ENCODE measurements around the gene ATXN3L. TPM values are rescaled to one million over a fixed set of nuclear protein-coding genes. Genes with fewer than 3 reads are reported as not detected.
"Not testable (repeated sequence)": the region's sequence is repeated elsewhere in the genome, so short reads cannot be mapped to it uniquely, and the experiment has no call there.

ATXN3L gene
- polyA plus RNA-seq, 1 donor from 2014 or later: not detected

- no peaks in the 10 kb centered on the region for H3K79me2 ChIP-seq (replicated peaks; ENCODE audit: insufficient read depth, low read length)
- TF ChIP-seq MXI1 (conservative IDR thresholded peaks at IDR 0.05; ENCODE audit: poor library complexity, severe bottlenecking) (no peak), POLR2AphosphoS5 (IDR thresholded peaks at IDR 0.05) (no peak), RAD21 (conservative IDR thresholded peaks at IDR 0.05) (no peak), EP300 (conservative IDR thresholded peaks at IDR 0.05; ENCODE audit: poor library complexity, severe bottlenecking) (no peak), REST (IDR thresholded peaks at IDR 0.05; ENCODE audit: borderline replicate concordance) (no peak)
- H4K20me1 ChIP-seq (ENCODE audit: insufficient read depth): no peaks in the 10 kb centered on the region
- no peaks in the 10 kb centered on the region for H3K9me3 ChIP-seq (ENCODE audit: low read length)
- no peaks in the 10 kb centered on the region for H3F3A ChIP-seq (ENCODE audit: insufficient read depth, low read length, poor library complexity, severe bottlenecking)
- no peak overlapping the region for H3K27ac ChIP-seq (ENCODE audit: low read length)
- H3K36me3 ChIP-seq (ENCODE audit: insufficient read depth, low read length): no peaks in the 10 kb centered on the region
- no peak overlapping the region for H3K9ac ChIP-seq (ENCODE audit: low read length)
- H3K4me2 ChIP-seq (ENCODE audit: low read length): no peak overlapping the region
- H3K9me2 ChIP-seq (ENCODE audit: insufficient read depth, low read length): no peaks in the 10 kb centered on the region
- no peak overlapping the region for H2AFZ ChIP-seq (ENCODE audit: low read depth, low read length)
- no peaks in the 10 kb centered on the region for H3K27me3 ChIP-seq (ENCODE audit: insufficient read depth, low read depth, low read length)
- H3K4me3 ChIP-seq (ENCODE audit: low read length): no peak overlapping the region
These were observed 14.7 kb downstream of the ATXN3L start for GRCh38 chrX:13305108-13305507.

- H3K27me3 ChIP-seq (ENCODE audit: insufficient read depth, low read depth, low read length): no peaks in the 10 kb centered on the region
- H2AFZ ChIP-seq (ENCODE audit: low read depth, low read length): no peak overlapping the region
- H4K20me1 ChIP-seq (ENCODE audit: insufficient read depth): no peaks in the 10 kb centered on the region
- no peak for TF ChIP-seq EZH2 (IDR thresholded peaks at IDR 0.05; ENCODE audit: borderline replicate concordance, insufficient read depth, low read length, poor library complexity, severe bottlenecking)
- TF ChIP-seq REST (IDR thresholded peaks at IDR 0.05; ENCODE audit: borderline replicate concordance): no peak
- TF ChIP-seq MXI1 (conservative IDR thresholded peaks at IDR 0.05; ENCODE audit: poor library complexity, severe bottlenecking): no peak
- TF ChIP-seq CTCF (IDR thresholded peaks at IDR 0.05; ENCODE audit: poor library complexity, severe bottlenecking): no peak
- no peak for TF ChIP-seq POLR2AphosphoS5 (IDR thresholded peaks at IDR 0.05)
- no peak for TF ChIP-seq EP300 (conservative IDR thresholded peaks at IDR 0.05; ENCODE audit: poor library complexity, severe bottlenecking)
- TF ChIP-seq RAD21 (conservative IDR thresholded peaks at IDR 0.05): no peak
- TF ChIP-seq TAF1 (IDR thresholded peaks at IDR 0.05; ENCODE audit: low read depth): no peak
- no peak for TF ChIP-seq SMC3 (conservative IDR thresholded peaks at IDR 0.05; ENCODE audit: poor library complexity)
- no peak overlapping the region for H3K4me2 ChIP-seq (ENCODE audit: low read length)
- no peak overlapping the region for H3K27ac ChIP-seq (ENCODE audit: low read length)
- H3K36me3 ChIP-seq (ENCODE audit: insufficient read depth, low read length): no peaks in the 10 kb centered on the region
- H3F3A ChIP-seq (ENCODE audit: insufficient read depth, low read length, poor library complexity, severe bottlenecking): no peaks in the 10 kb centered on the region
- no peaks in the 10 kb centered on the region for H3K9me3 ChIP-seq (ENCODE audit: low read length)
- no peak overlapping the region for H3K4me3 ChIP-seq (ENCODE audit: low read length)
- H3K9me2 ChIP-seq (ENCODE audit: insufficient read depth, low read length): no peaks in the 10 kb centered on the region
- H3K79me2 ChIP-seq (replicated peaks; ENCODE audit: insufficient read depth, low read length): no peaks in the 10 kb centered on the region
- no peak overlapping the region for H3K9ac ChIP-seq (ENCODE audit: low read length)
These were observed 15.8 kb downstream of the ATXN3L start for GRCh38 chrX:13304052-13304451.

- H3F3A ChIP-seq (ENCODE audit: insufficient read depth, low read length, poor library complexity, severe bottlenecking); H3K4me3 ChIP-seq (ENCODE audit: low read length); H3K9me2 ChIP-seq (ENCODE audit: insufficient read depth, low read length); H3K79me2 ChIP-seq (replicated peaks; ENCODE audit: insufficient read depth, low read length); H3K4me2 ChIP-seq (ENCODE audit: low read length); H3K9me3 ChIP-seq (ENCODE audit: low read length); H3K36me3 ChIP-seq (ENCODE audit: insufficient read depth, low read length); H4K20me1 ChIP-seq (ENCODE audit: insufficient read depth); H3K27me3 ChIP-seq (ENCODE audit: insufficient read depth, low read depth, low read length); H2AFZ ChIP-seq (ENCODE audit: low read depth, low read length); H3K27ac ChIP-seq (ENCODE audit: low read length); H3K9ac ChIP-seq (ENCODE audit: low read length): not testable (repeated sequence)
These were observed 16.6 kb downstream of the ATXN3L start for GRCh38 chrX:13303248-13303647.

Data from neural cell (in vitro differentiated cells).